GM21390 (cell line): ENCODE measurements around the gene LRCH1.

Source experiments
- ATAC-seq: cut with Tn5 transposase; IDR thresholded peaks from one replicate; pipeline ENCODE4 v1.9.1; 2021; ENCODE audit not compliant: unreplicated experiment

The LRCH1 gene

DNA sequence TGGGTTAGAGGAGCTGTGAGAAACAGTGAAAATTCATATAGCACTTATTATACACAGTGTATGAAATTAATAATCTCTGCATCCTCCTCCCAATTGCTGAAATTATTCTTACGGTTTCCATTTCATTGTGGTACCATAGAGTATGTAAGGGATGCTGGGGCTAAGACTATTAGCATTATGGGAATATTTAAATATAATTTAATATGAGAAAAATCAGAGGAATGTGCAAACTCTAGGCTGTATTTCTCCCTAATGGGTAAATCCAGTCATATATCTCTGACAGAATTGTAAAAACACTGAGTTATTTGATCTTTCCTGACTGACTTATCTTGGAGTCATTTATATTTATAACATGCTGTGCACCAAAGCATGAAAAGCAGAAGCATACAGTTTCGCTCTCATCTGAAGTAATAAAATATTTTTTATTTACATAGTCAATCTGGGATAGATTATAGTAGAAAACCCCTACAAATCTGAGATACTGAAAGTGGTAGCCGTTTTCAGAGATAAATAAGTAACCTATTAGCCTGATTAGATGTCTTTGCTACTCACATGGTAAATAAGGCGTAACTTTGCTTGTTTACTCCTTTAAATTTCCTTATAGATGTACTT, 34.9 kb downstream of the LRCH1 start:
- ATAC-seq = peak; percentile 63

DNA sequence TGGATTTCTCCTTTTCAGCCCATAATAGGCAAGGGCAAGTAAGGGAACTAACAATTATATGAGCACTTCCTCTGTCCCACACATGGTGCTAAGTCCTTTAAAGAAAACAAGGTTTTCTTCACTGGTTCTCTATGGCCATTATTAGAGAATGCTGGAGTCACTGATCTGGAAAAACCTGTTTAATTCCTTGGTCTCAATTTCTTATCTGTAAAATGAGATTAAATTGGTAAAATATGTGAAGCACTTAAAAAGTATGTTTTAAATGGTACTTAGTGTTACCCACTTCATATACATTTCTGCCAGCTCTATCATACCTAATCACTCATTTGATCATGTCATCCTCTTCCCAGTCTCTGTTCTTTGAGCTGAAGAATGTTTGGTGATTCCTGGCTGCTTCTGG, 39.4 kb downstream of the LRCH1 start:
- no peak for ATAC-seq

DNA sequence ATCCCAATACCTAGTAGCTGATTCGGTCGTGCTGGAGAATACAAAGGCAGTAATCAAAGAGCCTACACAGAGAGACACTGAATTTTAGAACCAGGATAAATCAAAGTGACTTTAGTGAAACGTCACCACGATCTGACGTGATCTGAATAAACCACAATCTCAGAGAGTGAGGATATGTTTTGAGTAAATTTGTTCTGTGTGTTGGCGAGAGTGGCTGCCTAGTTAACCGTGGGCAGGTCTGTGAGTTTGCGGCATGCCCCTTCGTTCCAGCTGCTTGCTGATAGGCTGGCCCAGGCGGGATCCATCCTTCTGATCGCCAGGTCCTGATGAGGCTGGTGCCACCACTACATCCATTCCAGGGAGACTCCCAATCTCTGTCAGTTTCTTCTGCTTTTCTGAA, 40.4 kb downstream of the LRCH1 start:
- peak; percentile 41 for ATAC-seq

DNA sequence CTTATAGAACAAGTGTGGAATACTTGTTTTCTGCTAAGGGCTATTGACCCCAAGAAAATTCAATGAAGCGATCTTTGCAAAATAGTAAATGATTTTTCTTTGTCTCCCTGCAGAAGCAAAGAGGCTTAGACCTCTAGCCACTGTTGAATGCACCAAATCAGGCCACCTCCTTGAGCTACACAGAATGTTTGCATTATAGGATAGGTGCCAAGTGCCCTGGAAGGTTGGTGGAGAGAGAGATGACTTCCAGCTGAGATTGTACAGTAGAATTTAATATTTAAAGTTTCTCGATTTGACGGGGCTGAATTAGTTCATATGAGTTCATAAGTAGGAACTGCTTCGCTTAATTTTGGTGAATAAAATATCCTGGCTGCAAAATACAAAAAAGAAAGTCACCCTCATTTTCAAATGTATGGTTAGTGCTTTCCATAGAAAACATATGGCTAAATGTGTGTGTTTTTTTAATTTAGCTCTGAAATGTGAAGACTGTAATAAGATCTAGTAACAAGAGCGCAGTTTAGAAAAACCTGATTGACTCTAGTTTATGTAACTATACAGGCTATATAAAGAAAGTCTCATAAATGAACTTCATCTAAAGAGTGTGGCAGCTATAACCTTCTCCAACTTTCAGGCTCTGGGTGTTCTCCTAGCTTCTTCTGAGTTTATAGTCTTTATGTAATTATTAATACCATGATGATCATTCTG, 41.6 kb downstream of the LRCH1 start:
- ATAC-seq = no peak

DNA sequence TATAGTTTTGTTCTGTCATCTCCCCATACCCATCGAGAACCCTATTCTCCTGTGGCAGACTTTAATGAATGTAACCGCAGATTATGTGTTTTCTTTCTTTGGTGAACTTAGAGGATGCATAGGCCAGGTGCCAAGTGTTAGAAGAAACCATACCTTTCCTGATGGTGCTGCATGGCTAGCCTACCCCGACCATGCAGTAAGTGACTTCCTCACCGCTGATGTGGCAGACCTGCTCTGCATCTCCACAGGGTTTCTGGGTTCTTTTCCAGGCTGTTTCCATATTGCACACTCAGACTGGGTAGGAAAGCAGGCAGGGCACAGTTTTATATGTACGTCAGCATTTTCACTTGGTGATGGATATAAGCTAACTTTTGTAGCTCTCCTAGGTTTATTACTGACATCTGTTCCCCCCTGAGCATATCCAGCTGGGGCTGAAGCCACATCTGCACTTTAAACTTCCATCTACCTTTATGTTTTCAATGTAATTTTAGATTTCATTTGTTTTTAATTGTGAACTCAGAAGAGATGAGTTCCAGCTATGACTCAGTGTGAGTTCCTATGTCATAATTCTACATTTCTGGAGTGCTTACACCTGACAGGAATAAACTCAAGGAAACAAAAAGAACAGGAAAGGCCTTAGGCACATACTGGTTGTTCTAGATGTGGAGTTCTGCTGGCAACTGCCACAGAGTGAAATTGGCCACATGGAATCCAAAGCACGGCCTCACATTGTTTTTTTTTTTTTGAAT, 42.3 kb downstream of the LRCH1 start:
- ATAC-seq = peak; percentile 41

DNA sequence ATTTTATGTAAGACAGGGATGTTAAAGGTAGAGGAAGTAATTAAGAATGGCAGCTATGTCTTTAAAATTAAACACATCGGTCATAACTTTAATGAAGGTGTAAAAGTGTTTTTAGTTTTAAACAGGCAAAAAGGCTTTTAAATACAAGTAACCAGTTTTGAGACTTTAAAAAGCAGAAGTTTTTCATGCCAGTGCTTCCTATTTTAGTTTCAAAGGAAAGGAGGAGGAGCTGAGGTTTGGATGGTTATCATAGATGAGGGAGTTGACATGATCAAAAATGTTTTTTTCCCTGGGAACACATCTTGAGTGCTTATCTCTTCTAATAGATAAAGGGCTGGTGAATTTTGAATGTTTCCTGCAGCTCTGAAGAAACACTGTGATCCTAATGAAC, 42.9 kb downstream of the LRCH1 start:
- no peak for ATAC-seq

DNA sequence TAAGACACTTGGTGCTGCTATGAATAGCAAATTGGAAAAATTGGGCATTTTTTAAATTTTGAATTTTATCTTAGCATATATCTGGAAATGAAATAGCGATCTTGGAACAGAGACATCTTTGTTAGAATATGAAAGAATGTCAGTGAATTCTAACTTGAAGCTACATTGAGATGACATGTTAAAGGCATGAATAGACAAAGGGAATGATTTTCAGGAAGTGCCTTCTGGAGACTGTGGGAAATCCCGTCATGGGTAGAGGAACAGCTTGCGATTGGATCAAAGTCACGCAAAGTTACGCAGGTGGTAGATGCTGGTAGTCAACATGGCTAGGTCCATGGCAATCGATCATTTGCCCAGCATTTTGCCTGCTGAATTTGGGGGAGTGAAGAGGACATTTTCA, 43.5 kb downstream of the LRCH1 start:
- no peak for ATAC-seq

DNA sequence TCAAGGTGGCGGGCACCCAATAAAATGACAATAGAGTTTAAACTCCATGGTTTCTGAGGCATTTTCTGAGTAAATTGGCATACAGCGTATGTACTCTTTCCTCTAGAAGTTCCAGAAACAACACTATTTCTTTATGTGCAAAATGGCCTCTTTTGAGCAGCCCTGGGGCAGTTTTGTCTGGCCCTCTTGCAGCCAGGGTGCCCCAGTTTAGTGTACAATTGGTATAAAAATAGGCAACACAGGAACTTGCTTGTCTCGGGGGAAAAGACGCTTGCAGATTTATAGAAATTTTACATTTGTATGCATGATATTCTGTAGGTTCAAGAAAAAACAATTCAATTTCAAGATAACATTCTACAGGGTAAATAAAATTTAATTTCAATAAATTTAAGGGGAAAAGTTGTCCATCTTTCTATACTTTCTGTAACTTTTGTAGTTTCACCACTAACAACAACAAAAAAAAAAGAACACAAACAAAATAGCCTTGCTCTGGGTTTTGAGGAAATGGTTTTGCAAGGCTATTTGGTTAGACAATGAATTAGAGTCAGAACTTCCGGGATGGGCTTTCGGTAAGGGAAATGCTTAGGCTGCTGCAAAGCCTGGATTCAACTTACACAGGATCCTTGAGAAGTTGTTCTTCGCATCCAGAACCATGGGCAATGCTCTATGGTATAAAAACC, 45.3 kb downstream of the LRCH1 start:
- peak; percentile 43 for ATAC-seq

DNA sequence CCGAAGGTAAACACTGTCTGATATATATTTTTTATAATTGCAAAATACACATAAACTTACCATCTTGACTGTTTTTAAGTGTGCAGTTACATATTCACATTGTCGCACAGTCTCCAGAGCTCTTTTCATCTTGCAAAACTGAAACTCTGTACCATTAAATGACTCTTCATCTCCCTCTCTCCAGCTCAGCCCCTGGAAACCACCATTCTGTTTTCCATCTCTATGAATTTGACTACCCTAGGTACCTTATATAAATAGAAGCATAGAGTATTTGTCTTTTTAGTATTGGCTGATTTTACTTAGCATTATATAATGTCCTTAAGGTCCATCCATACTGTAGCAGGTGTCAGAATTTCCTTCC, 45.8 kb downstream of the LRCH1 start:
- peak; percentile 49 for ATAC-seq

DNA sequence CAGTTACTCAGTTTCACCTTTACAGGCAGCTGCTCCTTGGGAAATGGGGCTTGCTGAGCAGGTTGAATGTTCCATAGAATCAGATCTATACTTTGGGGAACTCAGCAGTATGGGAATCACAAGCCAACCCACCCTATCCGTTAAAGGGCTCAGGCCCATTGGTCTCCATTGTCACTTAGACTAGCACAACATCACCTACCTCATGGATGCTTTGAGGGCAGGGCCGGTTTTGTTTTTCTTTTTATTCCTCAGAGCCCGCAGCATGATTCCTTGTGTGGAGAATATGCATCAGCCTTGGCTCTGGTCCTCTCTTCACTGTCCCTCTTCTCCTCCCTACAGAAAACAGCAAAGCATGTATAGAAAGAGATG, 48.0 kb downstream of the LRCH1 start:
- ATAC-seq = no peak

DNA sequence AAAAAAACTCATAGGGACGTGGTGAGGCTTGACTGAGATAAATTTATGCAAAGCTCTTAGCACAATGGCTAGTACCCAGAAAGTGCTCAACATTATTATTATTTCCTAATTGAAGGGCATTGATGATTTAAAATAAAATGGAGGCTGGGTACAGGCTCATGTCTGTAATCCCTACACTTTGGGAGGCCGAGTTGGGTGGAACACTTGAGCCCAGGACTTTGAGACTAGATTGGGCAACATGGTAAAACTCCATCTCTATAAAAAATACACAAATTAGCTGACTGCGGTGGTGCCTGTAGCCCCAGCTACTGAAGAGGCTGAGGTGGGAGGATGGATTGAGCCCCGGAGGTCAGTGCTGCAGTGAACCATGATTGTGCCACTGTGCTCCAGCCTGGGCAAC, 49.6 kb downstream of the LRCH1 start:
- no peak for ATAC-seq

DNA sequence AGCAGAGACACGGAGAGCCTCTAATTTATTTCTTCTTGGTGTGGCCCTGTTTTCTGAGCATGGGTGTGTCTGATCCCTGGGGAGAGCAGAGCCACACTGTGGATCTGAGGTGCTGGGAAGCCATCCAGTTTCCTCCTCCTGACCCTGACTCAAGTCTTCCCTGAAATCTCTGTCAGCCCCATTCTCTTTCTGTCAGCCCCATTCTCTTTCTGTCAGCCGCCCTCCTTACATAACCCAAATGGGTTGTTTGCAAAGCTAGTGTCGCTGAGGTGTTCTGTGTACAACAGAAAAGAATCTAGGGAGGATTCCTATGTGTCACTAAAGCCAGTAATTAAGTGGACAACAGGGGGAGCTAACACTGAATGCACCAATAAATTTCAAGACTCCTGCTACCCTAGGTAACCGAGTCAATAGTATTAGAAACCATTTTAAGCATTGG, 50.2 kb downstream of the LRCH1 start:
- no peak for ATAC-seq

DNA sequence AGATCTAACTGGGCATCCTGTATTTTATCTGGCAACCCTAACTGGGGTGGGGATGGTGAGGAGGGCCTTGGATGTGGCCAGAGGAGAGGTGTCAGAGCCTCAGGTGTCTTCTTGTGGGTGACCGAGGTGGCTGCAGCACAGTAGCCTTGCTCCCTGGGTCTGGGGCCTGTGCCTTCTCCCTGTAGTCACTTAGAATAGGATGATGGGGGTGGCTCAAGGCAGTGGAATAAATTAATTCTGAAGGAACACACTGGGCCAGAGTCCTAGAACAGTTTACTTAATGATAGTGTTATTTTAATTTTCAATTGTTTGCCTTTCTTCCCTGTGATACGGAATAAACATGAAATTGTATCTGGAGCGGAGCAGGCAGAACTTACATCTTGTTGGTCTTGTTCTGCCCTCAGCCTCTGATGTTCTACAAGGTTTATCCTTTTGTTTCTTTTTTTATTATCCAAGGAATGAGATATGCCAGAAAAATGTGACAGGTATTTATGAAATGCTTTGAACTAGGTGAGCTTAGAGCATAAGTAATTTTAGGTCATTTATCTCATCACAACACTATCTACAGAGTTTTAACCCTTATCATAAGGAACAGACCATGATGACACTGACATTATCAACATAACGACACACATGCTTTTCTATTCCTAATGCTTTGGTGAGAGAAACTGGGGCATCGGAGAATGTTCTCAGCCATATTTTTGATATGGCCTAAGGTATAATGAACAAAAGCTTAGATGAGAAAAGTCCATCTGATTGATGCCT, 51.4 kb downstream of the LRCH1 start:
- ATAC-seq = no peak

DNA sequence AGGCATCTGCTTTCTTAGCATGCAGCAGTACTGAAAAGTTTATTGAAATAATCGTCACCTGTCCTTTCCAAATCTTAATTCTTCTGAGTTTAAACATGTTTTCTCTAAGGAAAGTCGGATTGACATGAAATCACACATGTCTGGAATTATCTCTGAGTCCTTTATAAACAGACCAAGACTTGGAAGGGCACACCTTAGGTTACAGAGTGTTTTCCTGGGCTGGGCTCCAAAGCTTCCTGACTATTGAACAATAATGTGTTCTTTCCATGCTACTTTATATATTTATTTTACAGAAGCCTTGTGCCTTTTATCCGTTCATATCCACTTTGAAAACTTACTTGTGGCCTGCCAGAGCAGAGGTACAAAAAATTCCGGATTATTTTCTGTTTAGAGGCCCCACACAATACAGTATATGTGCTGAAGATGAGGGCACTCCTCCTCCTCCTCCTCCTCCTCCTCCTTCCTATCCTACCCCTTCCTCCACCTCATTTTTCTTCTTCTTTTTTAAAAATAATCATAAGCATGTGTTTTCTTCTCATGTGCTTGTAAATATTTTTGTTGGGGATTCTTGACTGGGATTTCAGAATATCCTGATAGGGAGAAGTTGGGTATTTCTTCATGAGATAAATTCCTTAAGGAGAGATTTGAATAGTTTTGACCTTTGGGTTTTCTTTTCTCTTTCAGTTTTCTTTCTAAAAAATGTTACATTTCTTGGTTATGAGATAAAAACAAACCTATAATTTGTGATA, 52.3 kb downstream of the LRCH1 start:
- ATAC-seq = no peak

DNA sequence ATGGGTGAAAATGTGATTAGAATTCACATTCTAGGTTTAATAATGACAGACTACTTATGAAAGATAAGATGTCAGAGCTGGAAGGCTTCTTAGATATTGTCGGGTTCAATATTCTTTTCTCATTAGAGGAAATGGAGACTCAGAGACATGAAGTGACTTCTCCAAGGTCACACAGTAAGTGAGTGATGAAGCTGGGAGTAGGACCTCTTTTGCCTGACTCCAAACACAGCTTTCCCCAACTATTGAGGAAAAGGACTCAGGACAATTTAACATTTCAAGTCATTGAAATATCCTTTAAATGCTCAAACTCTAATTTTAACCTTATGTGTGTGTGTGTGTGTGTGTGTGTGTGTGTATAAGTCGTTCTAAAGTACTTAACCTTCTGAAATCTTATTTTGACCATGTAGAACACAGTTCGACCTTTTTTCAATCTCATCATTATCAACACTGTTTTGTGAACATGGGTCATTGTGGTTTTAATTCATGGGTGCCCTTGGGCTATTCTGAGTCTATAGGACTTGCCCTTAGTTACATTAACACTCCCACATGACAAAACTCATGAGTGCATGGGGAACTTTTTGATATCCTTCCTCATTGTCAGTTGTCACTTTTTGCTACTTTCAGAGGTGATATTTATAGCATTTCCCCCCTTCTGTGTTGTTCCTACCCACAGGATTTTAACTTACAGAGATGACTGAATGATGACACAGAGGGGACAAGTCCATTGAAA, 53.0 kb downstream of the LRCH1 start:
- peak; percentile 44 for ATAC-seq

DNA sequence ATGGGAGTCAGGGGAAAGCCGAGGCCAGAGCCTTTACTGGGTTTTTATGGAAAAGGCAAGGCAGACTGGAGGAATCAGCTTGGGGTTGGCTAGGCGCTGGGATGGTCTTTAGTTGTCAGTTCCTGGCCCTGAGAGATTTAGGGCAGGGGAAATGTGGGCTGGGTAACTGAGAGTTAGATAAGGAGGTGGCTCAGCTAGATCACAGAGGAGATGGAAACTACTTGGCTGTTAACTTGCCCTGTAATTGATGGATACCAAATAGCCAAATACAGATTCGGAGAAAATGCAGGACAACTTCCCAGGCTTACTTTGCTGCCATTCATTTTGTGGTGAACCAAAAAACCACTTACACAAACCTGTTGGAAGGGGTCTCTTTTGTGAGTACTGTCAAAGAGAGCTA, 54.0 kb downstream of the LRCH1 start:
- ATAC-seq = no peak

DNA sequence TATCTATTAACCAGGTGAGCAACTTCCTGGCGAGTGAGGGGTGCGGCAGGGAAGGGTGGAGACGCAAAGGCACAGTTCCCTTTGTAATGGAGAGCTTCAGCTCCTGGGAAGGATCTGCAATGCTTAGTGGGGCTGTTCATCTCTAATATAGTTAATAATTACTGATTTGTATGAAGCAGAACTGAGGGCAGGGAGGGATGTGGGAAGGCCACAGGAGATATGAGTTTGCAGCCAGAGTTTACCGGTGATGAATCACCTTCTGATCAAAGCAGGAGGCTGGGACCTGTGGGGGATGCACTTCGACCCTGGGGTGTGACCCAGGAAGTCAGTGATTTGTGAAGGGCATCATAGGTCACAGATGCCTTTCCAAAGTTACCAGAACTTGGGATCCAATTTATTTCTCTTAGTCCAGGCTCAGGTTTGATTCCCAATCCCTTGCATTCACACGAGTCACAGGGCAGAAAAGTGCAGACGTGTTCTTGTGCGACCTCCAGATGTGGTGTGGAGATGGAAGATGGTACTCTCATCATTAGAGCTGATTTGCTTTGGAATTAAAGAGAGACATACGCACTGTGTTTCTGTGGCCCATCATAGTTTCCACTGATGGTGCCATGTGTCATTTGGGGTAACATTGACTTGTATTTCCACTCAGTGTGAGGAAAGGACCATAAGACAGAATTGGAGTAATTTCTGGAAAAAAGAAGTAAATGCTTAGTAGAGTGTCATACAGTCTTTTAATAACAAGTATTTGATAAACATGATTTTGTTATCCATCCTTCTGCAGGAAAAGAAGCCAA, 55.0 kb downstream of the LRCH1 start:
- no peak for ATAC-seq

DNA sequence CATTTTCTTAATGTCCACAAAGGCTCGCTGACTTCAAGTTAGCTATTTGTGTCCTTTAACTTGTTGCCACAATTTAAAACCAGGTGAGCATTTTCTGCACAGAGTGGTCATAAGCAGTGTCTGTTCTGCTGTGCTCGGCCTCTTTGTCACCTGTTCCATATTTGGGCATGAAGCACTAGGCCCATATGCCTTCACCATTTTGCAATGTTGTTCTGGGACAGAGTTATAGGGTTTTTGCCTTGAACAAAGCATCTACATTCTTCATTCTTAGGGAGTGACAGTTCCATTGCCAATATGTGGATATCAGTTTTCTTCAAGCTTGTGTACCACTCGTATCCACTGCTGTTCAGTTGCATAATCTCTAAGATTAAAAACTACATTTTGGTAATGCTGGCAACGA, 56.1 kb downstream of the LRCH1 start:
- ATAC-seq = no peak

DNA sequence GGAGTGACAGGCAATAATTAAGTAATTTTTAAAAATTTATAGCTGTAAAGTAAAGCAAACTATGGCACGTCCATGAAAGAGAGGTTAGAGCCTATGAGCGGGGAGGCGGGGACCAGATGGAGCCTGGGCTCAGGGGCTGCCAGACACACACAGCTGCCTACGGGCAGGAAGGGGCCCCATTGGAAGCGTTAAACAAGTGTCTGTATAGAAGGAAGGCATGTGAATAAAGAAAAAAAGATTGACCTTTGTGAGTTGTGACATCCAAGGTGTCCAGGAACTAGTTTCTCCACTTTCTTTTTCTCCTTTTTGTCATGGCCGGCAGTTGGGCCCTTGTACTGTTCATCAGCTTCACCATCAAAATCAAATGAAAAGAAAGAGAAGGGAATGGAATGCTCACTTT, 56.8 kb downstream of the LRCH1 start:
- ATAC-seq = no peak
